Stimulated activated CD8-positive, alpha-beta memory T cell treated with anti-CD3 and anti-CD28 coated beads, Interleukin-12 subunit alpha, Interleukin-12 subunit beta, amount 100 ng/mL, for 4 hours (primary cell): ENCODE measurements around the gene CHN2.

ENCODE experiments used
- DNase-seq: peaks from one replicate; pipeline ENCODE4 v3.0.0-alpha.2; 2020; ENCODE audit warnings: low read depth

CHN2 gene

GRCh38 chr7:29364661-29365060, 170.1 kb downstream of the CHN2 start:
- DNase-seq, result no peak

- DNase-seq, result no peak
Measured at GRCh38 chr7:29365423-29365822, 170.8 kb downstream of the CHN2 start.

GRCh38 chr7:29367784-29368183, 173.2 kb downstream of the CHN2 start:
- DNase-seq, result no peak

GRCh38 chr7:29369909-29370488, 175.4 kb downstream of the CHN2 start:
- DNase-seq, result no peak

GRCh38 chr7:29370531-29371314, 176.1 kb downstream of the CHN2 start:
- no peak for DNase-seq

GRCh38 chr7:29371472-29371871, 176.9 kb downstream of the CHN2 start:
- DNase-seq, result no peak

GRCh38 chr7:29372351-29373090, 177.9 kb downstream of the CHN2 start:
- DNase-seq, result no peak

- no peak for DNase-seq
Measured at GRCh38 chr7:29375641-29376562, 181.3 kb downstream of the CHN2 start.

- DNase-seq, result no peak
Measured at GRCh38 chr7:29377718-29378117, 183.1 kb downstream of the CHN2 start.

- DNase-seq, result no peak
Measured at GRCh38 chr7:29379551-29379950, 185.0 kb downstream of the CHN2 start.

- DNase-seq, result no peak
Measured at GRCh38 chr7:29381206-29382094, 186.9 kb downstream of the CHN2 start.

- DNase-seq, result no peak
Measured at GRCh38 chr7:29384277-29384676, 189.7 kb downstream of the CHN2 start.

GRCh38 chr7:29385214-29385814, 190.7 kb downstream of the CHN2 start:
- DNase-seq, result no peak

GRCh38 chr7:29386196-29386765, 191.7 kb downstream of the CHN2 start:
- no peak for DNase-seq

- DNase-seq, result no peak
Measured at GRCh38 chr7:29391262-29391661, 196.7 kb downstream of the CHN2 start.

- no peak for DNase-seq
Measured at GRCh38 chr7:29394321-29394720, 199.7 kb downstream of the CHN2 start.

GRCh38 chr7:29396563-29396962, 202.0 kb downstream of the CHN2 start:
- DNase-seq, result no peak

- DNase-seq, result no peak
Measured at GRCh38 chr7:29397398-29397797, 202.8 kb downstream of the CHN2 start.

GRCh38 chr7:29398011-29398410, 203.4 kb downstream of the CHN2 start:
- no peak for DNase-seq

- DNase-seq, result no peak
Measured at GRCh38 chr7:29400437-29400836, 205.9 kb downstream of the CHN2 start.
